MM.1S (cell line): ENCODE results near the gene TFEC.

Experiments used
- CTCF ChIP-seq: fragments of 300-600 bp; sonication (generic); IDR thresholded peaks from 2 replicates; pipeline ENCODE4 v1.5.1; 2016; ENCODE audit warnings: antibody characterized with exemption, low read length, mixed read lengths
- EZH2 ChIP-seq: fragments of 300-600 bp; sonication (generic); optimal IDR thresholded peaks from 2 replicates; pipeline ENCODE3; 2017; ENCODE audit warnings: low read depth, mild to moderate bottlenecking, antibody characterized with exemption, low read length, mixed read lengths
- EZH2phosphoT487 ChIP-seq: fragments of 300-600 bp; sonication (generic); IDR thresholded peaks from 2 replicates; pipeline ENCODE4 v1.6.1; 2018; ENCODE audit warnings: antibody characterized with exemption, low read length

GRCh38 chr7:116032886-116033285 is 2.3 kb upstream of the TFEC start:
- TF ChIP-seq CTCF (no peak), EZH2 (no peak), EZH2phosphoT487 (no peak)
